Stimulated activated CD4-positive, alpha-beta T cell treated with anti-CD3 and anti-CD28 coated beads, Interleukin-12 subunit alpha, Interleukin-12 subunit beta, amount 100 ng/mL, for 24 hours (primary cell): ENCODE measurements around the gene THADA.
"Not testable (repeated sequence)": the region's sequence is repeated elsewhere in the genome, so short reads cannot be mapped to it uniquely, and the experiment has no call there.

Experiments used
- DNase-seq, 2 experiments: peaks; one replicate each; pipeline ENCODE4 v3.0.0-alpha.2; 2020; ENCODE audit warnings: low read depth in 2 of 2

THADA gene

GRCh38 chr2:43388371-43388770, 207.5 kb downstream of the THADA start:
- no peak for DNase-seq

GRCh38 chr2:43387092-43388062, 208.5 kb downstream of the THADA start:
- no peak for DNase-seq

DNA sequence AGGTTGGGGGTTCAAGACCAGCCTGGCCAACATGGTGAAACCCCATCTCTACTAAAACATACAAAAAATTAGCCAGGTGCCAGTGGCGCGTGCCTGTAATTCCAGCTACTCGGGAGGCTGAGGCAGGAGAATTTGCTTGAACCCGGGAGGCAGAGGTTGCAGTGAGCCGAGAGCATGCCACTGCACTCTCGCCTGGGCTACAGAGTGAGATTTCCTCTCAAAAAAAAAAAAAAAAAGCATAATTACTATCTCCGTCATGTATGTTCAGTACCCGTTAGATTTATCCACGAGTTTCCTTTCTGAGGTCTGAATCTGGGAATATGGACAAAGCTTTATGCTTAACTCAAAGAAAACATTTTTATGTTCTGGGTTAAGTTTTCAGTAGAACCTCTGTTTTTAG, 209.2 kb downstream of the THADA start:
- DNase-seq: not testable (repeated sequence)

DNA sequence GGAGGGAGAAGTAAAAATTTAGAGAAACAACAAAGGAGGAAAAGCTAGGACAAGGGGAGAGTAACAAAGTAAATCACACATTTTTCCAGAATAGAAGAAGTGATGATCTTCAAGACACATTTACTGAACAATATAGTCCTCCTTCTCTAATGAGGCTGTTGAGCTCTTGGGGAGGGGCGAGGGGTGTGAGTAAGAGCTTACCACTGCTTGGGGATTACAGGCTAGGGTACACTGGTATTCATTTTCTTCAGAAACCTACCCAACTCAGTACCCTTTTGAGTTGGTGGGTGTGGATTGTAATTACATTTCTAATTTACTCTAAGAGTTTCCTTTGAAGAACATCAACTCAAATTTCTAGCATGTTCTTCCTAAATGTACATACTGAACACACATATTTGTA, 211.7 kb downstream of the THADA start:
- DNase-seq: no peak

DNA sequence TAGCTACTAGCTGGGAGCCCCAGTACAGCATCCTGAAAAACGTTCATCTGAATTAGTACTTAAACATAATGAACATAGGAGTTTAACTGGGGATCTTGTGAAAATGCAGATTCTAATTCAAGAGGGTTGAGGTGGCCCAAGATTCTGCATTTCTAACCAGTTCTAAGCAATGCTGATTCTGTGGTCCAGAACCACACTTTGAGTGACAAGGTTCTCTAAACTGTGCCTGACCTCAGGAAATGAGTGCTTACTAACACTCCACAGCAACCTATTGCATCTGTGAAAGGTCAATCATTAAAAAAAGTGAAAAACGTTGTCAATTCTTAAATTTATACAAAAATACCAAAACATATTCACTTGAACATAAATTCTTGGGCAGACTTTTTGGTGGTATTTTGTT, 212.3 kb downstream of the THADA start:
- no peak for DNase-seq

- DNase-seq: no peak
These were observed 216.3 kb downstream of the THADA start for GRCh38 chr2:43379494-43379893.

GRCh38 chr2:43377327-43377726, 218.5 kb downstream of the THADA start:
- DNase-seq: no peak

DNA sequence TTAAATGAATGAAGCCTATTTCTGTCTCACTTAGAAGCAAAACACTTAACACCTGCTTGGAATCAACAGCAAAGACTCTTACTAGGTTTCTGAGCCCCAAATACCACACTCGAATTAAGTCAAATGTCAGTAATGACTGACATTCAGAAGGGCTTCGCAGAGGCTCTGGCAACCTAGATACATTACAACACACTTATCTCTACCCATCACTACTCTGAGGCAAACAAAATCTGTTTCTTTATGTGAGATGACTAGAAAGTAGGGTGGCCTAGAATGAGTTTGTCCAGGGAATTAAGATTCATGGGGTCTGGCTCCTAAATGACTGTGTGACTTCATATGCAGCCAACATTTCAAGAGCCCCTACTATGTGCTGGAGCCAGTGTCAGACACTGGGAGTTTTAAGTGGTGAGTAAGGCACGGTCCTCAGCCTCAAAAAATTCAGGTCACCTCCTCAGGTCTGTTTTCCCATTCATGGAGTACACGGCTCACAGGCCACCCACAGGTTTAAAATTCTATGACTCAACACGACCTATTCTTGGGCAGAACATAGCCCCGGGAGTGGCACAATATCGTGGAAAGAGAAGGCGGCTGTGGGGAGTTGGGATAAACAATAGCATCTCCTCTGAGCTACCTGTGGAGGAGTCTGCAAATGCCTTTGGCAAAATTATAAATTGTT, 219.2 kb downstream of the THADA start:
- no peak for DNase-seq

GRCh38 chr2:43375746-43376522, 219.9 kb downstream of the THADA start:
- DNase-seq: no peak

GRCh38 chr2:43372416-43373081, 223.3 kb downstream of the THADA start:
- no peak for DNase-seq

DNA sequence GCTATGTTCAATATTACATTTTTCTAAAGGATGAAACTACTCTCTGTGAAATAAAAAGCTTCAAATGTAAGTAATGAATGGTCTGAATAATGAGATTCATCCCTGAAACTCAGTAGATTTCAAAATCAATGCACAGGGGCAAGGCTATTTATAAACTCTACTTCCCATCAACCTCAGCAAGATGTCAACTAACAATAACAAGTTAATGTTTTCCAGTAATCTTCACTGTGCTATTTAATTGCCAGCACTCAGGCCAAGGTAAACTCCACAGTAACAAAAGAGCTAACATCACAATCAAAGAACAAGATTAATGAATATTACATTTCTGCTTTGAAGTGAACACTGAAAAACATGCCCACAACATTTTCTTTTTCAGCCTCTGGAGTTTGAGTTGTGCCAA, 225.1 kb downstream of the THADA start:
- no peak for DNase-seq

DNA sequence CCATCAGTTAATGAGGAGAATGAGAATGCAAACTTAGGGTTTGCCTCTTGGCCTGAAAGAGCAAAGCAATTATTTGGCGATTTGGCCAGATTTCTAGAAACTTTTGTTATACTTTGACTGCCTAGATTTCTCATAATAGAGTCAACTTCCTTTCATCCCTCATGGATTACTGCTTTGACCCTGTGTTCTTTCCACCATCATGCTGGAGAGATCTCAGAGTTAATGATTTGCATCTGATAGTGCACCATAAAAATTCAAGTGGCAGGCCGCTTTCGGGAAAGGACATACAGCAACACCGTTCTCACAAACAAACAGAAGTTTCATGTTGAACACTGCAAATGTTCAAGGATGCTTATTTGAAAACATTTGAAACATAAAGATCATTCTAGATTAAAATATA, 225.7 kb downstream of the THADA start:
- DNase-seq: no peak

DNA sequence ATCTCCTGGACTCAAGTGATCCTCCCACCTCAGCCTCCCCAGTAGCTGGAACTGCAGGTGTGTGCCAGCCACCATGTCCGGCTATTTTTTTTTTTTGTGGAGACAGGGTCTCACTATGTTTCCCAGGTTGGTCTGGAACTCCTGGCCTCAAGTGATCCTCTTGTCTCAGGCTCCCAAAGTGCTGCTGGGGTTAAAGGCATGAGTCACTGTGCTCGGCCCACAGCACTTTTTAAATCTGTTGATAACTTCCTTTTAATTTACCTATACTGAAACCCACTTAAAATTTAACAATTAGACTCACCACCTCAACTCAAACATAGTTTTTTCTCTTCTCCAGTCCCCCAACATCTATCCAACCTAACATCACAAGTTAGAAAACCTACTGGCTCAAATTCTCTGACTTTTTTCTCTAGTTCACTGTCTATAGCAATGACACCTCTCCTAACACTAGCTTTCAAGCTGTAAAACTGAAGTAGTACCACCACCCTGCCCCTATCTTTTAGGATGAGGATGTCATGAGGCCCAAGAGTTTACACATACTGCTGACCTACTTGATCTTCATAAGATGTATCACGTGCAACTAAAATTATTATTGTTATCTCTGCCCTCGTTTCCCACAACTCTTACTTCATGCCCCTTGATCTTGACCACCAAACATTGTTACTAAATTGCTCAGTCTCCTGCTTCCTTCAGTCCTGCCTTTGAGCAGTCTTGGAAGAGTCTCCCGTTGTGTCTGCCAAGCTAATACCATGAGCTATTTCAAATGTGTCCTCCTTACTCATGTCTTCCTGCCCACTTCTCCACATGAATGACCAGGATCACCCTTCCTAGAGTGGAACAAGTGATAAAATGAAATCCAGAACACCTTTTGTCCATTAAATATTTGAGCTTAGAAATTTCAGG, 227.1 kb downstream of the THADA start:
- no peak for DNase-seq

DNA sequence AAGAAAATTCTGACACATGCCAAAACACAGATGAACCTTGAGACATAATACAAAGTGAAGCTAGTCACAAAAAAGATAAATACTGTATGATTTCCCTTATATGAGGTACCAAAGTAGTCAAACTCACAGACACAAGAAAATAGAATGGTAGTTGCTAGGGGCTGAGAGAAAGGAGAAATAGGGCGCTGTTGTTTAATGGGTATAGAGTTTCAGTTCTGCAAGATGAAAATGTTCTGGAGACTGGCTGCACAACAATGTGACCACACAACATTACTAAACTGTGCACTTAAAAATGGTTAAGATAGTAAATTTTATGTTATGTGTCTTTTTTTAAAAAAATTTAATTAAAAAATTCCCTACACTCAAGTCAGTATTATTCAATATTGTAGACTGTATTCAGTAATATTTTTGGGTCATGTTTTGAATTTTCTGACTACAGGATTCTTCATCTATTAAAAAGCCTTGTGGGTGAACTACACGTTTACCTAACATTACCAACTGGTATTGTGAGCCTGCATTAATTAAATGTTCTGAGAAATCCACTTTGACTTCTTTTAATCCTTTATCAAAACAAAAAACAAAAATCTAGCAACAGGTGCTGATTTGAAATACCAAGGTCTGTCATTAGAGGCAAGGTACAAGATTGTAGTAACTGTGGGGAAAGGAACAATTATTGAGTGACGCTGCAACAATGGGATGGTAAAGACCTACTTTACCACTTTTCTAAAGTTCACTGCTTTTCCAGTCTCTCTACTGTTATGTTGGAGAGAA, 228.6 kb downstream of the THADA start:
- DNase-seq: no peak

DNA sequence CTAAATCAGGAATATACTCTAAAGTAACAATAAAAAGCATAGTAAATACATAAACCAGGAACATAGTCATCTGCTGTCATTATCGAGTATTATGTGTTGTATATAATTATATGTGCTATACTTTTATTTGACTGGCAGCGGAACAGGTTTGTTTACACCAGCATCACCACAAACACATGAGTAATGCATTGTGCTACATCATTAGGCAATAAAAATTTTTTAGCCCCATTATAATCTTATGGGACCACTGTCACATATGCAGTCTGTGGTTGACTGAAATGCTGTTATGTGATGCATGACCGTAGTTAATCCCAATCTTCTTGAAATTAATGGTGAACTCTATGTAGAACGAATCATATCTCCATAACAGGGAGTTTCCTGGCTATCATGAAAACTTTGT, 232.7 kb downstream of the THADA start:
- no peak for DNase-seq

- DNase-seq: no peak
These were observed 234.6 kb downstream of the THADA start for GRCh38 chr2:43361286-43361685.

DNA sequence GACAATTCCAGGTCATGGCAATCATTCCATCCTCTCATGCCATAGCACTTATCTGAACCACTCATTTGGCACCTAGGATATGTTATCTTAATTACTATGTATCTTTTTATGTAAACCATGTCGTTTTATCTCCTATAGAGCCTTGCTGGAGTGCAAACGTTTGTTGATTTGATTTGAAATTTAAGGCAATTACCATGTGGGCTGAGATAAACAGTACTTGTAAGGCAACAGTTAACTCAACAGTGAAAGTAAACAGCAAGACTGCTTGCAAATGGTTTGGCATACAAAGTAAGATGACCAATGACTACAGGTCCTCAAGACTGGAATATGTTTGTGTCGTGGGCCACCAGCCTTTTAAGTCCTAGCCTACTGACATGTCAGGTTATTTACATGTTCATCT, 235.7 kb downstream of the THADA start:
- DNase-seq: no peak

DNA sequence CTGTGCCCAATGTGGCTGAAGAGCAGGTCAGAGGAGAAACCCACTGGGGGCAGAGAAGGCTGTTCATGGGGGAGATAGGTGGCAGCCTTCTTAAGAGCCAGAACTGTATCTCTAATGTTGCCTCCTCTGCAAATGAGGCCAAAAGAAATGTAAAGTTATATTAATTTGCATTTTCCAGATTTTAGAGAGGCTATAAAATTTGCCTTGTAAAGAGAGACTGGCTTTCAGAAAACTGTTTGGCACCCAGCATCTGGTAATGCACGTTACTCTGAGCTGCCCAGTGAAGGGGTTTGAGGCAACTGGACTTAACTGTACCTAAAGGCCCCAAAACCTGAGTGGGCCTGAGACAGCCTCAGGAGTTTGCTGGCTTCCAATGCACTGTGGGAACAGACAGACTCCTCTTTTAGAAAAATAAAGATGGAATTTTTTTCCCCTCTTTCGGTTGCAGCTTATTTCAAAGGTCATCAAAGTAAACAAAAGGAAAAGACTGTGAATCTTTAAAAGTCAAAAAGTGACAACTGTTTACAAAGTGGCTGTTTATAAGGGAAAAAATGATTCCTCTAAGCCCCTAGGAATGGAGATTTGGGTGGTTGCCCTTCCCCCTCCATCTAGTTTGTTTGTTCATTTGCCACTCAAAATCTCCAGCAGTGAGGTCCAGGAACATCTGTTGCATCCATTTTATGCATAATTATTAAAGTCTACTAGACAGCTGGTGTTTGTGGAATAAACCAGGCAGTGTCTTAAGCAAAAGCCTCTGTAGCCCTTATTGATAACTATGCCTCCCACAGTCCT, 237.2 kb downstream of the THADA start:
- no peak for DNase-seq

DNA sequence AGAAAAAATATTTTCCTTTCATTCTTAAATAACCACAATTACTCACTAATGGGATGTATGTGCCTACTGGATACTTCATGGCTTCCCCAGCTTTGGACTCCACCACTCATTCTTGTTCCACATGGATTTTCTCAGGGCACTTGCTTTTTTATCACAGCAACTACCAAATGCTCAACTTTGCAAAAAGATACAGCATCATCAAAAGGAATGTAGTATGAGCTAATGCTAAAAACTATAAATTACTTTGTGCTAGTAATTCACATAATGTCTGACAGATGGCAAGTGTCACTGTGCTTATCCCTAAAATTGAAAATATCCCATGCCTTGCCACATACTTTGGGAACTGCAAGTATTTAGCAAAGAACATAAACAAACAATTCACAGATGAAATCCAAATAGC, 239.1 kb downstream of the THADA start:
- no peak for DNase-seq
